Tibial artery (tissue), 4 donors: Measurements from ENCODE around the gene CAGE1.

ENCODE experiments used
- DNase-seq, 2 donors: peaks; one replicate each; pipeline ENCODE4 v3.0.0-alpha.2; 2019
- H3K27ac ChIP-seq, 2 donors: fragments of 200-600 bp; sonication (generic) in 1 of 2; 1 replicate in 1 of 2; 2 replicates in 1 of 2; pipeline ENCODE4 v1.5.1; 2018 to 2019; ENCODE audit warnings: mild to moderate bottlenecking in 1 of 2
- H3K27me3 ChIP-seq, 2 donors: fragments of 200-600 bp; sonication (generic) in 1 of 2; one replicate each; pipeline versions ENCODE4 v1.5.1 to v1.6.0; 2016 to 2019
- H3K36me3 ChIP-seq, 3 donors: fragments of 200-600 bp; sonication (generic) in 2 of 3; one replicate each; pipeline ENCODE4 v1.5.1; 2016 to 2019; ENCODE audit warnings: mild to moderate bottlenecking in 2 of 3
- H3K4me1 ChIP-seq, 4 donors: fragments of 200-600 bp; sonication (generic) in 2 of 4; 1 replicate in 3 of 4; 2 replicates in 1 of 4; pipeline ENCODE4 v1.5.1; 2016 to 2019
- H3K4me3 ChIP-seq, 2 donors: fragments of 200-600 bp; sonication (generic) in 1 of 2; 1 replicate in 1 of 2; 2 replicates in 1 of 2; pipeline ENCODE4 v1.5.1; 2018 to 2019; ENCODE audit warnings: mild to moderate bottlenecking in 2 of 2
- H3K9me3 ChIP-seq, 3 donors: fragments of 200-600 bp; sonication (generic) in 1 of 3; one replicate each; pipeline ENCODE4 v1.5.1; 2016 to 2019
- intact Hi-C: fragments of 100-400 bp; cut with DNase I; formaldehyde crosslinking; loops from one replicate; pipeline ENCODE4 v1.15.0; 2023; ENCODE audit warnings: low total_unique reads
- TF ChIP-seq, protein P1 (sequence below), 2 experiments: fragments of 200-600 bp in 1 of 2; fragments of 450-650 bp in 1 of 2; IDR thresholded peaks; one replicate each; pipeline ENCODE4 v1.5.1; 2017 to 2019; ENCODE audit warnings: antibody characterized with exemption in 2 of 2, mild to moderate bottlenecking in 1 of 2, moderate library complexity in 1 of 2

CAGE1 gene

GRCh38 chr6:7312616-7313504, 76.7 kb downstream of the CAGE1 start, which contains the start of gene SSR1:
Gene SSR1 (minus strand): TSS chr6:7313199. CDS start chr6:7313120, 79 bp downstream.
- peaks cover 0 to 17% (median 11%) of the 10 kb centered on the region in 3 donors for H3K36me3 ChIP-seq
- DNase-seq = peak; percentile 96 to 98
- H3K4me1 ChIP-seq = peaks cover 0 to 35% (median 16%) of the 10 kb centered on the region in 4 donors
- H3K9me3 ChIP-seq = no peaks in the 10 kb centered on the region
- peak within 1 kb of the TSS; percentile 97 to 98 for H3K4me3 ChIP-seq
- H3K27me3 ChIP-seq = no peaks in the 10 kb centered on the region
- H3K27ac ChIP-seq = peak within 1 kb of the TSS; percentile 93 to 98
- intact Hi-C loops = loop anchor here (5.0 kb wide), 1 partner anchor 79 kb away; no protein-coding TSS in a partner anchor
- TF ChIP-seq, protein P1, sequence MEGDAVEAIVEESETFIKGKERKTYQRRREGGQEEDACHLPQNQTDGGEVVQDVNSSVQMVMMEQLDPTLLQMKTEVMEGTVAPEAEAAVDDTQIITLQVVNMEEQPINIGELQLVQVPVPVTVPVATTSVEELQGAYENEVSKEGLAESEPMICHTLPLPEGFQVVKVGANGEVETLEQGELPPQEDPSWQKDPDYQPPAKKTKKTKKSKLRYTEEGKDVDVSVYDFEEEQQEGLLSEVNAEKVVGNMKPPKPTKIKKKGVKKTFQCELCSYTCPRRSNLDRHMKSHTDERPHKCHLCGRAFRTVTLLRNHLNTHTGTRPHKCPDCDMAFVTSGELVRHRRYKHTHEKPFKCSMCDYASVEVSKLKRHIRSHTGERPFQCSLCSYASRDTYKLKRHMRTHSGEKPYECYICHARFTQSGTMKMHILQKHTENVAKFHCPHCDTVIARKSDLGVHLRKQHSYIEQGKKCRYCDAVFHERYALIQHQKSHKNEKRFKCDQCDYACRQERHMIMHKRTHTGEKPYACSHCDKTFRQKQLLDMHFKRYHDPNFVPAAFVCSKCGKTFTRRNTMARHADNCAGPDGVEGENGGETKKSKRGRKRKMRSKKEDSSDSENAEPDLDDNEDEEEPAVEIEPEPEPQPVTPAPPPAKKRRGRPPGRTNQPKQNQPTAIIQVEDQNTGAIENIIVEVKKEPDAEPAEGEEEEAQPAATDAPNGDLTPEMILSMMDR (IDR thresholded peaks at IDR 0.05) = peak in 1 of 2 experiments; percentile 2

- intact Hi-C loops = loop anchor here (5.0 kb wide), 1 partner anchor 80 kb away; no protein-coding TSS in a partner anchor
These were observed 77.5 kb downstream of the CAGE1 start for GRCh38 chr6:7311917-7312615.

DNA sequence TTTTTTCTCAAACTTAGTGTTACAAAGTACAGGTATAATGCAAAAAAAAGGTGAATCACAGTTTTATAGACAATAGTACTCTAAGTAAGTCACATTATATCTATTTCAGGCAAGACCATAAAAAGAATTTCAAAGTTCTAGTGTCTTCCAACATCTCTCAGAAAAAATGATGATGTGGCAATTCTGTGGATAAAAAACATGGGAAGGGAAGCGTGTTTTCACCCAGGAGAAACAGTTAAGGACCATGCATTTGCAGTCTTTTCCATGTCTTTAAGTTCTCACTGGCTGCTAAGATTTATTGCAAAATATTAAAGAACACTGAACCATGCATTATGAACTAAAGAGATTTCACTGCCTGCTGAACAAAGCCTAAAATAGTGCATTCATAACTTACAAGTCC, 78.4 kb downstream of the CAGE1 start:
- intact Hi-C loops = loop anchor here (5.0 kb wide), 1 partner anchor 81 kb away; no protein-coding TSS in a partner anchor
- no peak overlapping the region for H3K4me3 ChIP-seq

More at GRCh38 chr6:7311917-7312615, 77.5 kb downstream of the CAGE1 start:
- peak overlapping the region; percentile 97 to 98 for H3K4me3 ChIP-seq
- no peaks in the 10 kb centered on the region for H3K27me3 ChIP-seq
- H3K4me1 ChIP-seq = peaks cover 0 to 35% (median 16%) of the 10 kb centered on the region in 4 donors
- DNase-seq = no peak
- peak overlapping the region; percentile 93 to 98 for H3K27ac ChIP-seq
- H3K9me3 ChIP-seq = no peaks in the 10 kb centered on the region
- peaks cover 0 to 25% (median 17%) of the 10 kb centered on the region in 3 donors for H3K36me3 ChIP-seq
- TF ChIP-seq, protein P1 (IDR thresholded peaks at IDR 0.05) = no peak

DNA sequence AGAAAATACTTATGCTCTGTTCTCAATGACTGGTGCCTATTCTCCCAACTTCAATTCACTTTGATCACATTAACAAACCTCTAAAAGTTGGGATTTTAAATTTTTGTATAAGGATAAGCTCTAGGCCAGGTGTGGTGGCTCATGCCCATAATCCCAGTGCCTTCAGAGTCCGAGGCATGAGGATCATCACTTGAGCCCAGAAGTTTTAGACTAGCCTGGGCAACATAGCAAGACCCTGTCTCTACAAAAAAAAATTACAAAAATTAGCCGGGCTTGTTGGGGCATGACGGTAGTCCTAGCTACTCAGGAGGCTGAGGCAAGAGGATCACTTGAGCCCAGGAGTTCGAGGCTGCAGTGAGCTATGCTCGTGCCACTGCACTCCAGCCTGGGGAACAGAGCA, 80.5 kb downstream of the CAGE1 start:
- peaks cover 0 to 35% (median 16%) of the 10 kb centered on the region in 4 donors for H3K4me1 ChIP-seq
- no peaks in the 10 kb centered on the region for H3K9me3 ChIP-seq
- intact Hi-C loops = loop anchor here (10.0 kb wide), 1 partner anchor 276 kb away; no protein-coding TSS in a partner anchor
- no peak overlapping the region for H3K4me3 ChIP-seq
- TF ChIP-seq, protein P1 (IDR thresholded peaks at IDR 0.05) = no peak
- DNase-seq = no peak
- no peaks in the 10 kb centered on the region for H3K27me3 ChIP-seq
- no peak overlapping the region for H3K27ac ChIP-seq
- H3K36me3 ChIP-seq = peaks cover 8 to 55% (median 31%) of the 10 kb centered on the region in 3 donors

More for the DNA sequence above, 78.4 kb downstream of the CAGE1 start:
- Histone ChIP-seq H3K36me3 (peaks cover 0 to 34% (median 19%) of the 10 kb centered on the region in 3 donors), H3K9me3 (no peaks in the 10 kb centered on the region), H3K4me1 (peaks cover 0 to 35% (median 16%) of the 10 kb centered on the region in 4 donors), H3K27me3 (no peaks in the 10 kb centered on the region), H3K27ac (no peak overlapping the region)
- DNase-seq = no peak
- TF ChIP-seq, protein P1 (IDR thresholded peaks at IDR 0.05) = no peak

GRCh38 chr6:7307533-7307932, 82.0 kb downstream of the CAGE1 start:
- H3K27ac ChIP-seq = no peak overlapping the region
- no peaks in the 10 kb centered on the region for H3K27me3 ChIP-seq
- H3K9me3 ChIP-seq = no peaks in the 10 kb centered on the region
- intact Hi-C loops = loop anchor here (10.0 kb wide), 1 partner anchor 277 kb away; no protein-coding TSS in a partner anchor
- TF ChIP-seq, protein P1 (IDR thresholded peaks at IDR 0.05) = no peak
- H3K4me3 ChIP-seq = no peak overlapping the region
- DNase-seq = no peak
- H3K36me3 ChIP-seq = peaks cover 18 to 71% (median 44%) of the 10 kb centered on the region in 3 donors
- peaks cover 0 to 31% (median 16%) of the 10 kb centered on the region in 4 donors for H3K4me1 ChIP-seq
